Measurements from ENCODE around the gene SERTAD1. TPM values are rescaled to one million over a fixed set of nuclear protein-coding genes. Genes with fewer than 3 reads are reported as not detected.
"Not testable (repeated sequence)": the region's sequence is repeated elsewhere in the genome, so short reads cannot be mapped to it uniquely, and the experiment has no call there.

Gene SERTAD1
- total RNA-seq, 1 donor from 2014 or later: 19.3 TPM

DNA sequence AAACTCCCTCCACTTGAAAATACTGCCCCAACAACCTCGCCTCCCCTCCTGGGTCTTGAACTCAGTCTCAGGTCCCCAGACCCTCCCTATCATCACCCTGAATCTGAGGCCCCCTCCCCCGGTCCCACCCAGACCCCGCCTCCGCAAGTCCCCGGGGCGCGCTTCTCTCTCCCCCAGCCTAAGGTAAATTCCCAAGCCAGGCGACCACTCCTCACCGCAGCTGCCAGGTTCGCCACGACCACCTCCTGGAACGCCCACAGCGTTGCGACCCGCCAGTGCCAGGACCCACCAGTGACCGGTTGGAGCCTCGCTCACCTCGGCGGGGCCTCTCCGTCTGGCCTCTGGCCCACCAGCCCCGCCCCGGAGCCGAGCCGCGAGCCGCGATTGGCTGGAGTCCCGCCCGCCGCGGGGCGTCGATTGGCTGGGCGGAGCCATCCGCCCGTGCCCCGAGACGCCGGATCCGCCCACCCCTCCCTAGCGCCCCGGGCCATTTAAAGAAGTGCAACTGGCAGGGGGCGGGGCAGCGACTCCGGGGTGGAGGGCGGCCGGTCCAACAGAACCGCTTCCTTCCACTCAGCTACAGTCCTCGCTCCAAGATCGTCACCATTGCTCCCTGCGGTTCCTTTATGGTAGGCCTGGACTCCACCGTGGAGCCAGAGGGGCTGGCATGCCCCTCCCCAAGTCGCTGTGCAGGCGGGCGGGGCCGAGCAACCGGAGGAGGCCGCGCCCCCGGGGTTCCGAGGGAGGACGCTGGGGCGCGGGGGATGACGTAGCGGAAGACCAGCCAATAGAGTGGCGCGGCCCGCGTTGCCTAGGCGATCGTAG, 18.4 kb upstream of the SERTAD1 start, which contains the start of gene SERTAD3:
Gene SERTAD3, minus strand, starts transcription at position 336 of the 825 bp plus-strand sequence. CDS start 2,255 bp downstream, outside the sequence.
- intact Hi-C loops (cut with micrococcal nuclease): loop anchor here (1.0 to 5.0 kb wide), 10 partner anchors 11 to 472 kb away; partner anchors contain the start of genes ACTMAP, AKT2, BLVRB and C19orf47
- H3K36me3 Mint-ChIP-seq (ENCODE audit: low read depth): peaks cover 12% of the 10 kb centered on the region
- no peaks in the 10 kb centered on the region for H3K9me3 Mint-ChIP-seq
- DNase-seq: peak; percentile 99
- H3K27me3 Mint-ChIP-seq: no peaks in the 10 kb centered on the region
- H3K4me3 Mint-ChIP-seq: peak within 1 kb of the TSS; percentile 98
- H3K4me1 Mint-ChIP-seq: peaks cover 14% of the 10 kb centered on the region
- peak within 1 kb of the TSS; percentile 96 for H3K27ac Mint-ChIP-seq

- DNase-seq: peak; percentile 100
- Mint-ChIP-seq H3K27me3 (no peaks in the 10 kb centered on the region), H3K4me3 (peak overlapping the region; percentile 98), H3K9me3 (no peaks in the 10 kb centered on the region), H3K27ac (peak overlapping the region; percentile 96), H3K36me3 (ENCODE audit: low read depth) (peaks cover 12% of the 10 kb centered on the region), H3K4me1 (peaks cover 14% of the 10 kb centered on the region)
- intact Hi-C loops (cut with micrococcal nuclease): loop anchor here (1.0 to 5.0 kb wide), 7 partner anchors 10 to 471 kb away; partner anchors contain the start of genes ACTMAP, C19orf47, COQ8B and PLD3
Measured at GRCh38 chr19:40443131-40443999, 17.6 kb upstream of the SERTAD1 start.

GRCh38 chr19:40442328-40443130, 16.7 kb upstream of the SERTAD1 start:
- Mint-ChIP-seq H3K27me3 (no peaks in the 10 kb centered on the region), H3K4me3 (peak overlapping the region; percentile 98), H3K4me1 (peaks cover 14% of the 10 kb centered on the region), H3K27ac (peak overlapping the region; percentile 92), H3K36me3 (ENCODE audit: low read depth) (peaks cover 12% of the 10 kb centered on the region), H3K9me3 (no peaks in the 10 kb centered on the region)
- no peak for DNase-seq
- intact Hi-C loops (cut with micrococcal nuclease): loop anchor here (1.0 to 5.0 kb wide), 7 partner anchors 9 to 470 kb away; partner anchors contain the start of genes ACTMAP, C19orf47, COQ8B and PLD3

- no peak overlapping the region for H3K27ac Mint-ChIP-seq
- intact Hi-C loops (cut with micrococcal nuclease): loop anchor here (2.0 to 5.0 kb wide), 3 partner anchors 93 to 469 kb away; partner anchors contain the start of genes ACTMAP, C19orf47, PLD3 and PSMC4
- peak overlapping the region; percentile 98 for H3K4me3 Mint-ChIP-seq
Measured at GRCh38 chr19:40441719-40442253, 16.0 kb upstream of the SERTAD1 start.

DNA sequence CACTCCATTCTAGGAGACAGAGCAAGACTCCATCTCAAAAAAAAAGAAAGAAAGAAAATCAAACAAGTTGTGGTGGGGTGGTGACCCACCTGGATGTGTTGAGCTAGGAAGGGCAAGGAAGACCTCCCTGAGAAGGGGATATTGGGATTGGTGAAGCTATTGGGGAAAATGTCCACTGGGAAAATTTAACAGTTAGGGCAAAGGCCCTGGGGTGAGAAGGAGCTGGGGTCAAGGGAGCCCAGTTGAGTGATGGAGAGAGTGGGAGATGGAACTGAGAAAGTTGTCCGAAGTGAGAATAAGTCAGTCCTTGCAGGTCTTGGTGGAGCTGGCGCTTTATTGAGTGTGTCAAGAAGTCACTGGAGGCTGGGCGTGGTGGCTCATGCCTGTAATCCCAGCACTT, 12.5 kb upstream of the SERTAD1 start:
- Mint-ChIP-seq H3K4me1 (peaks cover 15% of the 10 kb centered on the region), H3K36me3 (ENCODE audit: low read depth) (peaks cover 11% of the 10 kb centered on the region), H3K27me3 (no peaks in the 10 kb centered on the region), H3K27ac (no peak overlapping the region), H3K4me3 (no peak overlapping the region), H3K9me3 (no peaks in the 10 kb centered on the region)
- intact Hi-C loops (cut with micrococcal nuclease): no loop called here
- DNase-seq: no peak

More at GRCh38 chr19:40441719-40442253, 16.0 kb upstream of the SERTAD1 start:
- DNase-seq: no peak
- Mint-ChIP-seq H3K4me1 (peaks cover 14% of the 10 kb centered on the region), H3K36me3 (ENCODE audit: low read depth) (peaks cover 12% of the 10 kb centered on the region), H3K27me3 (no peaks in the 10 kb centered on the region), H3K9me3 (no peaks in the 10 kb centered on the region)

DNA sequence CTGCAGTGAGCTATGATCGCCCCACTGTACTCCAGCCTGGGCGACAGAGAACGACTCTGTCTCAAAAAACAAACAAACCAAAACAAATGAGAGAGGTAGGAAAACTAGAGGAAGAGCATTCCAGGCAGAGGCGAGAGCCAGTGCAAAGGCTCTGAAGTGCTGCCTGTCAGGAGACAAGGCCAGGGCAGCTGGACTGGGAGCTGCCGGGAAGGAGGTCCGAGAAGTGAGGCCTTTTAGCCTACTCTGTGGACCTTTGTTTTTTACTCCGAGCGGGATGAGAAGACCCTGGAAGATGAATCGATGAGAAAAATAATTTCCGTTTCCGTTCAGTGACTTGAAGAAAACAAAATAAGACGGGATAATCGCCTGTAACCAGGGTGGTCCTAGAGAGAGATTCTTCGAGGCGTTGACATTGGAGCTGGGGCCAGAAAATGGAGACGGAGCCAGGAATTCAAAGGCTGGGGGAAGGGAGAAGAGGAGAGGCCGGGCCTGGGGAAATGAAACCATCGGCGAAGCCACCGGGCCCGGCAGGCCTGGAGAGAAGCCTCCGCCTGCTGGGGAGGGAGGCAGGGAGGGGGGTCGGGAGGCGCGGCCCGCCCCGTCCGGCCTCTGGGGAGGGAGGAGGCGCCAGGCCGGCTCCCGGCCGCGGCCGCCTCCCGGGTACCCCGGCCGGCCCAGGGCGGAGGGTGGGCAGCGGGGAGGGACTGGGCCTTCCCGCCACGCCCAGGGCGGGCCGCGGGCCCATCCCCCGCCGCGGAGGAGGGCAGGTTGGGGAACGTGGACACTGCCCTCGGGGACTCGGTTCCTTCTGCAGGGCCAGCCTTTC, 7.8 kb upstream of the SERTAD1 start:
- intact Hi-C loops (cut with micrococcal nuclease): loop anchor here (1.0 kb wide), 2 partner anchors 8 to 10 kb away; partner anchors contain the start of gene SERTAD1
- H3K27ac Mint-ChIP-seq: peak overlapping the region; percentile 99
- peak overlapping the region; percentile 89 for H3K4me3 Mint-ChIP-seq
- H3K4me1 Mint-ChIP-seq: peaks cover 9% of the 10 kb centered on the region
- DNase-seq: peak; percentile 89
- no peaks in the 10 kb centered on the region for H3K36me3 Mint-ChIP-seq (ENCODE audit: low read depth)
- no peaks in the 10 kb centered on the region for H3K27me3 Mint-ChIP-seq
- no peaks in the 10 kb centered on the region for H3K9me3 Mint-ChIP-seq

- Mint-ChIP-seq H3K4me3 (peak overlapping the region; percentile 89), H3K27ac (peak overlapping the region; percentile 99)
- not testable (repeated sequence) for H3K27me3 Mint-ChIP-seq; DNase-seq; H3K36me3 Mint-ChIP-seq (ENCODE audit: low read depth); H3K9me3 Mint-ChIP-seq; H3K4me1 Mint-ChIP-seq
- intact Hi-C loops (cut with micrococcal nuclease): loop anchor here (1.0 kb wide), 2 partner anchors 7 to 11 kb away; partner anchors contain the start of gene SERTAD1
Measured at GRCh38 chr19:40432760-40433159, 7.0 kb upstream of the SERTAD1 start.

DNA sequence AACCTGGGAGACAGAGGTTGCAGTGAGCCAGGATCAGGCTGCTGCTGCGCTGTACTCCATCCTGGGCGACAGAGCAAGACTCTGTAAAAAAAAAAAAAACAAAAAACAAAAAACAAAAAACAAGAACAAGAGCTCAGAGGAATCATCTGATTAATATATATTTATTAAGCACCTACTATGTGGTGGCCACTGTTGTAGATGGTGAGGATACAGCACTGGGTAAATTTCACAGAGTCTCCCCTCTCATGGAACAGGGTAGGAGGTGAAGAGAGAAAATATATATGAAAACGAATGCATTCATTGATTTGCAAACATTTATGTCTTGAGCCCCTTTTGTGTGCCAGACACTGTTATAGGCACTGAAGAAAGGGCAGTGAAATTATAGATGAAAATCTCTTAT, 5.9 kb upstream of the SERTAD1 start:
- intact Hi-C loops (cut with micrococcal nuclease): no loop called here
- H3K4me3 Mint-ChIP-seq: peak overlapping the region; percentile 21
- H3K4me1 Mint-ChIP-seq: peaks cover 9% of the 10 kb centered on the region
- peaks cover 3% of the 10 kb centered on the region for H3K27me3 Mint-ChIP-seq
- DNase-seq: no peak
- H3K9me3 Mint-ChIP-seq: no peaks in the 10 kb centered on the region
- no peak overlapping the region for H3K27ac Mint-ChIP-seq
- H3K36me3 Mint-ChIP-seq (ENCODE audit: low read depth): no peaks in the 10 kb centered on the region

DNA sequence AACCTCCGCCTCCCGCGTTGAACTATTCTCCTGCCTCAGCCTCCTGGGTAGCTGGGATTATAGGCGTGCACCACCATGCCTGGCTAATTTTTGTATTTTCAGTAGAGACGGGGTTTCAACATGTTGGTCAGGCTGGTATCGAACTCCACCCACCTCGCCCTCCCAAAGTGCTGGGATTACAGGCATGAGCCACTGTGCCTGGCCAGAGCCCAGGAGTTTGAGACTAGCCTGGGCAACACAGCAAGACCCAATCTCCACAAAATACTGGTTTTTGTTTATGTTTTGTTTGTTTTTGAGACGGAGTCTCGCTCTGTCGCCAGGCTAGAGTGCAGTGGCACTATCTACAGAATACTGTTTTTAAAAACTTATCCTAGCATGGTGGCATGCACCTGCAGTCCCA, 4.5 kb upstream of the SERTAD1 start:
- intact Hi-C loops (cut with micrococcal nuclease); H3K9me3 Mint-ChIP-seq: not testable (repeated sequence)

DNA sequence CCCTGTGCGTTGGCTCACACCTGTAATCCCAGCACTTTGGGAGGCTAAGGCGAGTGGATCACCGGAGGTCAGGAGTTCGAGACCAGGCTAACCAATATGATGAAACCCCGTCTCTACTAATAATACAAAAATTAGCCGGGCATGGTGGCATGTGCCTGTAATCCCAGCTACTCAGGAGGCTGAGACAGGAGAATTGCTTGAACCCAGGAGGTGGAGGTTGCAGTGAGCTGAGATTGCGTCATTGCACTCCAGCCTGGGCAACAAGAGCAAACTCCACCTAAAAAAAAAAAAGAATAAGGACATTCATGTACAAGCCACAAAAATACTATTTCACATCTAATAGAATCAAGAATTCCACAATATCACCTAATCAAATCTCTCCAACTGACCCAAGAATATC, 2.4 kb upstream of the SERTAD1 start:
- not testable (repeated sequence) for DNase-seq; H3K36me3 Mint-ChIP-seq (ENCODE audit: low read depth); H3K27ac Mint-ChIP-seq; H3K27me3 Mint-ChIP-seq; H3K4me3 Mint-ChIP-seq; H3K9me3 Mint-ChIP-seq
- intact Hi-C loops (cut with micrococcal nuclease): loop anchor here (10.0 kb wide), 1 partner anchor 837 kb away; the partner anchor contains the start of gene HNRNPUL1
- peaks cover 20% of the 10 kb centered on the region for H3K4me1 Mint-ChIP-seq

More for the DNA sequence above, 4.5 kb upstream of the SERTAD1 start:
- H3K4me3 Mint-ChIP-seq; H3K27ac Mint-ChIP-seq; DNase-seq; H3K27me3 Mint-ChIP-seq; H3K36me3 Mint-ChIP-seq (ENCODE audit: low read depth): not testable (repeated sequence)
- H3K4me1 Mint-ChIP-seq: peaks cover 17% of the 10 kb centered on the region

DNA sequence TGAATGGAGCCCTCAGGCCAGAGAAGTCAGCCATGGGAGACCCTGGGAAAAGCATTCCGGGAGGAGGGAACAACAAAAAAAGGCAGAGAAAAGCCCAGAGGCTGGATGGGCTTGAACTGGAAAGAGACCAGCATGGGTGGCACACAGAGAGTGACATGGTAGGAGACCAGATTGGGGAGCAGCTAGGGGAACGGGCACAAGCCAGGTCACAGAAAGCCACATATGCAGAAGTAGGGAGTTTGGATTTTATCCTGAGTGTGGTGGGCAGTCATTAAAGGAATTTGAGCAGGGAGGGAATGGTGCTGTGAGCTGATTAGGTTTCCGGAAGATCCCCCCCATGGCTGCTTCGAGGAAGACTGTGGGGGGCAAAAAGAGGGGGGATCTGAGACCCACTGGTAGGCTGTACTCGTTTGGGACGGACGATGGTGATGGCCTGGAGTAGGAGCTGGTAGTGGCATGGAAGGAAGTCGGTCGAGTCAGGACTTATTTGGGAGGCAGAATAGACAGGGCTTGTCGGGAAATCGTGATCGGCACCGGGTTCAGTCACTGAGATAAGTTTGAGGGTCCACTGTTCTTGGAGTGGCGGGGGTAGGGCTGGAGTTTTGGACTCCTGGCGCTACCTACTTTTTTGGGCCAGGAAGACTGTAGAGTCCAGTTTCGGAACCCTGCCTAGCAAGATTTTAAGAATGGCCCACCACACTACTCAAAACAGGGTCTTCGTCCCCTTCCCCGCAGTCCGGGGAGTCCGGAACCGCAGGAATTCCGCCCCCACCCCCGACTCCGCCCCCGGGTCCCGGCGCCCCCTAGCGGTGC, 949 bp downstream of the SERTAD1 start:
- peak overlapping the region; percentile 92 for H3K4me3 Mint-ChIP-seq
- no peaks in the 10 kb centered on the region for H3K9me3 Mint-ChIP-seq
- H3K36me3 Mint-ChIP-seq (ENCODE audit: low read depth): peaks cover 17% of the 10 kb centered on the region
- DNase-seq: peak; percentile 74
- peak overlapping the region; percentile 91 for H3K27ac Mint-ChIP-seq
- intact Hi-C loops (cut with micrococcal nuclease): loop anchor here (1.0 to 10.0 kb wide), 7 partner anchors 8 to 840 kb away; partner anchors contain the start of genes AKT2, COQ8B, HNRNPUL1 and ITPKC
- peaks cover 27% of the 10 kb centered on the region for H3K4me1 Mint-ChIP-seq
- H3K27me3 Mint-ChIP-seq: peaks cover 5% of the 10 kb centered on the region
